ENCODE results near the gene ZNF316. TPM values are rescaled to one million over a fixed set of nuclear protein-coding genes. Genes with fewer than 3 reads are reported as not detected.

ZNF316 gene
- total RNA-seq, 1 donor from 2014 or later = 16.3 TPM

- FAIRE-seq (no peak), DNase-seq (ENCODE audit: low read depth) (no peak)
- H3K4me3 ChIP-seq (ENCODE audit: low read depth, low read length) = no peak overlapping the region
- peaks cover 10% of the 10 kb centered on the region for H3K27me3 ChIP-seq (ENCODE audit: control insufficient read depth, insufficient read depth, low read length)
- TF ChIP-seq CTCF (IDR thresholded peaks at IDR 0.05; ENCODE audit: insufficient read depth, low read length, severe bottlenecking) = no peak
- H3K36me3 ChIP-seq (ENCODE audit: control insufficient read depth, insufficient read depth, low read length) = no peaks in the 10 kb centered on the region
Observed at GRCh38 chr7:6618621-6619020, 18.5 kb upstream of the ZNF316 start.

GRCh38 chr7:6619961-6620360 is 17.2 kb upstream of the ZNF316 start:
- DNase-seq (ENCODE audit: low read depth) (no peak), FAIRE-seq (no peak)
- no peak for TF ChIP-seq CTCF (IDR thresholded peaks at IDR 0.05; ENCODE audit: insufficient read depth, low read length, severe bottlenecking)
- H3K4me3 ChIP-seq (ENCODE audit: low read depth, low read length) = no peak overlapping the region
- peaks cover 7% of the 10 kb centered on the region for H3K27me3 ChIP-seq (ENCODE audit: control insufficient read depth, insufficient read depth, low read length)
- no peaks in the 10 kb centered on the region for H3K36me3 ChIP-seq (ENCODE audit: control insufficient read depth, insufficient read depth, low read length)

- FAIRE-seq = peak; percentile 18
- TF ChIP-seq CTCF (IDR thresholded peaks at IDR 0.05; ENCODE audit: insufficient read depth, low read length, severe bottlenecking) = no peak
- DNase-seq (ENCODE audit: low read depth) = no peak
Observed at GRCh38 chr7:6621195-6622133, 15.7 kb upstream of the ZNF316 start.

GRCh38 chr7:6622134-6622710 is 14.9 kb upstream of the ZNF316 start:
- DNase-seq (ENCODE audit: low read depth) (no peak), FAIRE-seq (no peak)
- no peak overlapping the region for H3K4me3 ChIP-seq (ENCODE audit: low read depth, low read length)
- H3K36me3 ChIP-seq (ENCODE audit: control insufficient read depth, insufficient read depth, low read length) = no peaks in the 10 kb centered on the region
- no peak for TF ChIP-seq CTCF (IDR thresholded peaks at IDR 0.05; ENCODE audit: insufficient read depth, low read length, severe bottlenecking)
- no peaks in the 10 kb centered on the region for H3K27me3 ChIP-seq (ENCODE audit: control insufficient read depth, insufficient read depth, low read length)

More at GRCh38 chr7:6621195-6622133, 15.7 kb upstream of the ZNF316 start:
- peaks cover 3% of the 10 kb centered on the region for H3K27me3 ChIP-seq (ENCODE audit: control insufficient read depth, insufficient read depth, low read length)
- no peak overlapping the region for H3K4me3 ChIP-seq (ENCODE audit: low read depth, low read length)
- H3K36me3 ChIP-seq (ENCODE audit: control insufficient read depth, insufficient read depth, low read length) = no peaks in the 10 kb centered on the region

GRCh38 chr7:6623589-6624245 is 13.4 kb upstream of the ZNF316 start:
- no peaks in the 10 kb centered on the region for H3K27me3 ChIP-seq (ENCODE audit: control insufficient read depth, insufficient read depth, low read length)
- FAIRE-seq (no peak), DNase-seq (ENCODE audit: low read depth) (no peak)
- H3K4me3 ChIP-seq (ENCODE audit: low read depth, low read length) = no peak overlapping the region
- no peaks in the 10 kb centered on the region for H3K36me3 ChIP-seq (ENCODE audit: control insufficient read depth, insufficient read depth, low read length)
- TF ChIP-seq CTCF (IDR thresholded peaks at IDR 0.05; ENCODE audit: insufficient read depth, low read length, severe bottlenecking) = no peak
